Peyer's patch (tissue), 4 donors: ENCODE measurements around the gene PTPN5.

ENCODE experiments used
- CTCF ChIP-seq, 6 experiments: fragments of 450-650 bp in 4 of 6; fragments of 200-600 bp in 2 of 6; sonication (generic) in 1 of 6; IDR thresholded peaks; one replicate each; pipeline ENCODE4 v1.5.1; 2017 to 2019; ENCODE audit warnings: antibody characterized with exemption in 6 of 6, mild to moderate bottlenecking in 3 of 6, moderate library complexity in 1 of 6
- POLR2A ChIP-seq, 2 donors: fragments of 450-650 bp; IDR thresholded peaks; one replicate each; pipeline ENCODE4 v1.5.1; 2017; ENCODE audit warnings: antibody characterized with exemption in 2 of 2, mild to moderate bottlenecking in 2 of 2, moderate library complexity in 2 of 2

GRCh38 chr11:18720808-18721560 is 70.6 kb downstream of the PTPN5 start:
- TF ChIP-seq CTCF (IDR thresholded peaks at IDR 0.05) (no peak), POLR2A (IDR thresholded peaks at IDR 0.05) (no peak)
